ENCODE data around the gene TTC38.
A peak's percentile ranks its signal among the peaks of the same experiment; 100 is the strongest.

TTC38 gene

GRCh38 chr22:46327691-46328465 lies 60.1 kb downstream of the TTC38 start:
- Histone ChIP-seq H3K4me1 (ENCODE audit: control insufficient read depth, insufficient read depth, low read length) (no peaks in the 10 kb centered on the region), H3K4me3 (ENCODE audit: low read depth, low read length) (no peak overlapping the region), H3K9ac (ENCODE audit: low read depth, low read length) (no peak overlapping the region), H3K9me3 (ENCODE audit: control insufficient read depth, insufficient read depth, low read length) (no peaks in the 10 kb centered on the region), H3K27me3 (ENCODE audit: control insufficient read depth, insufficient read depth, low read length) (no peaks in the 10 kb centered on the region), H3K36me3 (ENCODE audit: control insufficient read depth, insufficient read depth, low read length) (peaks cover 34% of the 10 kb centered on the region)

GRCh38 chr22:46328797-46329196 lies 61.0 kb downstream of the TTC38 start:
- H3K36me3 ChIP-seq (ENCODE audit: control insufficient read depth, insufficient read depth, low read length) = peaks cover 29% of the 10 kb centered on the region
- H3K4me1 ChIP-seq (ENCODE audit: control insufficient read depth, insufficient read depth, low read length) = no peaks in the 10 kb centered on the region
- no peak overlapping the region for H3K4me3 ChIP-seq (ENCODE audit: low read depth, low read length)
- H3K9ac ChIP-seq (ENCODE audit: low read depth, low read length) = no peak overlapping the region
- no peaks in the 10 kb centered on the region for H3K27me3 ChIP-seq (ENCODE audit: control insufficient read depth, insufficient read depth, low read length)
- no peaks in the 10 kb centered on the region for H3K9me3 ChIP-seq (ENCODE audit: control insufficient read depth, insufficient read depth, low read length)

- H3K4me3 ChIP-seq (ENCODE audit: low read depth, low read length) = no peak overlapping the region
- no peak overlapping the region for H3K9ac ChIP-seq (ENCODE audit: low read depth, low read length)
- no peaks in the 10 kb centered on the region for H3K4me1 ChIP-seq (ENCODE audit: control insufficient read depth, insufficient read depth, low read length)
- H3K36me3 ChIP-seq (ENCODE audit: control insufficient read depth, insufficient read depth, low read length) = peaks cover 25% of the 10 kb centered on the region
- no peaks in the 10 kb centered on the region for H3K9me3 ChIP-seq (ENCODE audit: control insufficient read depth, insufficient read depth, low read length)
- no peaks in the 10 kb centered on the region for H3K27me3 ChIP-seq (ENCODE audit: control insufficient read depth, insufficient read depth, low read length)
These were observed 61.8 kb downstream of the TTC38 start for GRCh38 chr22:46329616-46330015.

- no peaks in the 10 kb centered on the region for H3K9me3 ChIP-seq (ENCODE audit: control insufficient read depth, insufficient read depth, low read length)
- H3K36me3 ChIP-seq (ENCODE audit: control insufficient read depth, insufficient read depth, low read length) = peaks cover 24% of the 10 kb centered on the region
- H3K4me1 ChIP-seq (ENCODE audit: control insufficient read depth, insufficient read depth, low read length) = no peaks in the 10 kb centered on the region
- no peak overlapping the region for H3K4me3 ChIP-seq (ENCODE audit: low read depth, low read length)
- no peak overlapping the region for H3K9ac ChIP-seq (ENCODE audit: low read depth, low read length)
- no peaks in the 10 kb centered on the region for H3K27me3 ChIP-seq (ENCODE audit: control insufficient read depth, insufficient read depth, low read length)
These were observed 62.6 kb downstream of the TTC38 start for GRCh38 chr22:46330426-46330825.

- no peaks in the 10 kb centered on the region for H3K27me3 ChIP-seq (ENCODE audit: control insufficient read depth, insufficient read depth, low read length)
- H3K9me3 ChIP-seq (ENCODE audit: control insufficient read depth, insufficient read depth, low read length) = no peaks in the 10 kb centered on the region
- H3K36me3 ChIP-seq (ENCODE audit: control insufficient read depth, insufficient read depth, low read length) = peaks cover 22% of the 10 kb centered on the region
- H3K4me1 ChIP-seq (ENCODE audit: control insufficient read depth, insufficient read depth, low read length) = no peaks in the 10 kb centered on the region
- H3K9ac ChIP-seq (ENCODE audit: low read depth, low read length) = no peak overlapping the region
- no peak overlapping the region for H3K4me3 ChIP-seq (ENCODE audit: low read depth, low read length)
These were observed 63.7 kb downstream of the TTC38 start for GRCh38 chr22:46331496-46331895.

GRCh38 chr22:46335201-46336118 lies 67.7 kb downstream of the TTC38 start, which contains the start of gene TRMU:
TSS of gene TRMU (plus strand) at chr22:46335714. CDS start at chr22:46335765, 51 bp downstream.
- H3K9ac ChIP-seq (ENCODE audit: low read depth, low read length) = peak within 1 kb of the TSS; percentile 81
- H3K4me3 ChIP-seq (ENCODE audit: low read depth, low read length) = peak within 1 kb of the TSS; percentile 91
- H3K9me3 ChIP-seq (ENCODE audit: control insufficient read depth, insufficient read depth, low read length) = no peaks in the 10 kb centered on the region
- H3K36me3 ChIP-seq (ENCODE audit: control insufficient read depth, insufficient read depth, low read length) = peaks cover 38% of the 10 kb centered on the region
- no peaks in the 10 kb centered on the region for H3K4me1 ChIP-seq (ENCODE audit: control insufficient read depth, insufficient read depth, low read length)
- no peaks in the 10 kb centered on the region for H3K27me3 ChIP-seq (ENCODE audit: control insufficient read depth, insufficient read depth, low read length)

GRCh38 chr22:46336119-46337078 lies 68.6 kb downstream of the TTC38 start:
- H3K27me3 ChIP-seq (ENCODE audit: control insufficient read depth, insufficient read depth, low read length) = no peaks in the 10 kb centered on the region
- peak overlapping the region; percentile 91 for H3K4me3 ChIP-seq (ENCODE audit: low read depth, low read length)
- peak overlapping the region; percentile 81 for H3K9ac ChIP-seq (ENCODE audit: low read depth, low read length)
- H3K9me3 ChIP-seq (ENCODE audit: control insufficient read depth, insufficient read depth, low read length) = no peaks in the 10 kb centered on the region
- no peaks in the 10 kb centered on the region for H3K4me1 ChIP-seq (ENCODE audit: control insufficient read depth, insufficient read depth, low read length)
- peaks cover 35% of the 10 kb centered on the region for H3K36me3 ChIP-seq (ENCODE audit: control insufficient read depth, insufficient read depth, low read length)

GRCh38 chr22:46337870-46338269 lies 70.1 kb downstream of the TTC38 start:
- no peaks in the 10 kb centered on the region for H3K4me1 ChIP-seq (ENCODE audit: control insufficient read depth, insufficient read depth, low read length)
- H3K9me3 ChIP-seq (ENCODE audit: control insufficient read depth, insufficient read depth, low read length) = no peaks in the 10 kb centered on the region
- no peak overlapping the region for H3K9ac ChIP-seq (ENCODE audit: low read depth, low read length)
- no peaks in the 10 kb centered on the region for H3K27me3 ChIP-seq (ENCODE audit: control insufficient read depth, insufficient read depth, low read length)
- peaks cover 27% of the 10 kb centered on the region for H3K36me3 ChIP-seq (ENCODE audit: control insufficient read depth, insufficient read depth, low read length)
- no peak overlapping the region for H3K4me3 ChIP-seq (ENCODE audit: low read depth, low read length)

- Histone ChIP-seq H3K36me3 (ENCODE audit: control insufficient read depth, insufficient read depth, low read length) (peaks cover 27% of the 10 kb centered on the region), H3K27me3 (ENCODE audit: control insufficient read depth, insufficient read depth, low read length) (no peaks in the 10 kb centered on the region), H3K9ac (ENCODE audit: low read depth, low read length) (no peak overlapping the region), H3K9me3 (ENCODE audit: control insufficient read depth, insufficient read depth, low read length) (no peaks in the 10 kb centered on the region), H3K4me3 (ENCODE audit: low read depth, low read length) (no peak overlapping the region), H3K4me1 (ENCODE audit: control insufficient read depth, insufficient read depth, low read length) (no peaks in the 10 kb centered on the region)
These were observed 70.8 kb downstream of the TTC38 start for GRCh38 chr22:46338636-46339035.

- no peaks in the 10 kb centered on the region for H3K9me3 ChIP-seq (ENCODE audit: control insufficient read depth, insufficient read depth, low read length)
- no peaks in the 10 kb centered on the region for H3K27me3 ChIP-seq (ENCODE audit: control insufficient read depth, insufficient read depth, low read length)
- peaks cover 35% of the 10 kb centered on the region for H3K36me3 ChIP-seq (ENCODE audit: control insufficient read depth, insufficient read depth, low read length)
- no peak overlapping the region for H3K9ac ChIP-seq (ENCODE audit: low read depth, low read length)
- H3K4me1 ChIP-seq (ENCODE audit: control insufficient read depth, insufficient read depth, low read length) = no peaks in the 10 kb centered on the region
- no peak overlapping the region for H3K4me3 ChIP-seq (ENCODE audit: low read depth, low read length)
These were observed 72.1 kb downstream of the TTC38 start for GRCh38 chr22:46339956-46340355.

- Histone ChIP-seq H3K27me3 (ENCODE audit: control insufficient read depth, insufficient read depth, low read length) (no peaks in the 10 kb centered on the region), H3K9me3 (ENCODE audit: control insufficient read depth, insufficient read depth, low read length) (no peaks in the 10 kb centered on the region), H3K9ac (ENCODE audit: low read depth, low read length) (no peak overlapping the region), H3K36me3 (ENCODE audit: control insufficient read depth, insufficient read depth, low read length) (peaks cover 37% of the 10 kb centered on the region), H3K4me1 (ENCODE audit: control insufficient read depth, insufficient read depth, low read length) (no peaks in the 10 kb centered on the region), H3K4me3 (ENCODE audit: low read depth, low read length) (no peak overlapping the region)
These were observed 72.9 kb downstream of the TTC38 start for GRCh38 chr22:46340676-46341075.

Data from iPS-15b (cell line).